HG02870 (cell line): ENCODE data around the gene MACROD2.
"Not testable (repeated sequence)": the region's sequence is repeated elsewhere in the genome, so short reads cannot be mapped to it uniquely, and the experiment has no call there.

ENCODE experiments used
- ATAC-seq: cut with Tn5 transposase; IDR thresholded peaks from one replicate; pipeline ENCODE4 v1.9.1; 2021; ENCODE audit warnings: mild to moderate bottlenecking, moderate library complexity; ENCODE audit not compliant: unreplicated experiment

The MACROD2 gene

DNA sequence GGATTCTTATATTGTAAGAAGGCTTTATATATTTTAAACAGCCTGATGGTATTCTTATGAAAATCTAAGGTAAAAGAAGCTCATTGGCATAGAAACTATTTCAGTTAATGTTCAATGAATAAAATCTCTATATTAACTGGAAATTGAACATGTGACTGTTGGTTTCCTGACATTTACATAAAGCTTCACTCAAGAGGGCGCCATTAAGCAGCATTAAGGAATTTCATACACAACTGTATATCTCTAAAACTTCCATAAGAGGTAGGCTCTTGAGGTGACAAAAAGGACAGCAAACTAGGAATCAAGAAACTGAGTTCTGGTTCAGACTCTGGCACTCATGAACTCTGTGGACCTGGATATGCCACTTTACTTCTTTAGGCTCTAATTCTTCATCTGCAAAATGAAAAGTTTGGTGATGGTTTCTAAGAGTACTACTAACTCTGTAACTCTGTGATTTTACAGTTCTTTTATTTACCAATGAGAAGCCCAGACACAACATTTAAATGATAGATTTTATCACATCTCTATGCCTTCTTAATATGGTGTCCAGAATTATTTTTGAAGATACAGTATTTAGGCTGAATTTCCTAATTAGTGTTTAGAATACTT, 194.6 kb downstream of the MACROD2 start:
- ATAC-seq: no peak

DNA sequence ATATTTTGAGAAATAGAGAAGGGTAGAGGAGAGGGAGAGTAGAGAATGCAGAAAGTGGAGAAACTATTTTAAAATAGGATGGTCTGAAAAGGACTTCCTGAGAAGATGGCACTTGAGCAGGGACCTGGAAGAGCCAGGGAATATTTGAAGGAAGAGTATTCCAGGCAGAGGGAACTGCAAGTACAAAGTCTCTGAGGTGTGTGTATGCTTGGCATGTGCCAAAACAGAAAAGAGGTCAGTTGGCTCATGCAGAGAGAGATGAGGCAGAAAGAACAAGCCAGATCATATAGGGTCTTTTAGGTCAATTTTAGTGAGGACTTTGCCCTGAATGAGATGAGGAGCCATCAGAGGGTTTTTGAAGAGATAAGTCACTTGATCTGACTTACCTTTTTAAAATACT, 196.2 kb downstream of the MACROD2 start:
- ATAC-seq: no peak

DNA sequence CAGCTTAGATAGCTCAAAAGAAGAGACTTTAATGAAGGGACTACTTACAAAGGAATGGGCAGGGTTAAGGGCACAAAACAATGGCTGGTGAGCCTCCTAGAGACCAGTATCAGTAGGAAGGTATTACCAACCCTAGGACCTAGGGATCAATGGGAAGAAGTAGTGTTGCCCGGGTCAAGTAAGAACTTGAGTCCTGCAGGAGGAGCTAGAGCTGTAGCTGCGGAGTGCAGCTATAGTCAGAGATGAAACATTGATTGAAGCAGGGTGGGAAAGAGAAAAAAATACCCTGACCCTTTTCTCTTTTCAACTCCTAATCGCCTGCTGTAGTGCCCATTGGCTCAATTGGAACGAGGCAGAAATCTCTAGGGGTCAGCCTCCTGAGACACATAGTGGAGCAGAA, 198.1 kb downstream of the MACROD2 start:
- ATAC-seq: no peak

DNA sequence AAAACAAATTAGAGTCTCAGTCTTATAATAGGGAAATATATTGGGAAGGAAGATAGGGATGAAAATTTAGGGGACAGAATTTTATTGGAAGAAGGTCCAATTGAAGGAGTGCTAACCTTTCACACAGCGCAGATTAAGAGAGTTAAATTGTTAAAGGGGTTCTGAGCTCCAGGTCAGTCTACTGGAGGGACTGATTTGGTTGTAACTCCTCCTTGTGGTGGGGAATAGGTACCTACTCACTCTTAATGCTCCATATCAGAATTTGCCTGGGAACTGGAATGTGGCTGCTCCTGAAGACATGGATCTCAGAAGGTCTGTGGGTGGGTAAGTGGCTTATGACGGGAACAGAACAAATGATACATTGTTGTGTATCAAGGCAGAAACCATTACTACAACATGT, 198.6 kb downstream of the MACROD2 start:
- ATAC-seq: no peak

DNA sequence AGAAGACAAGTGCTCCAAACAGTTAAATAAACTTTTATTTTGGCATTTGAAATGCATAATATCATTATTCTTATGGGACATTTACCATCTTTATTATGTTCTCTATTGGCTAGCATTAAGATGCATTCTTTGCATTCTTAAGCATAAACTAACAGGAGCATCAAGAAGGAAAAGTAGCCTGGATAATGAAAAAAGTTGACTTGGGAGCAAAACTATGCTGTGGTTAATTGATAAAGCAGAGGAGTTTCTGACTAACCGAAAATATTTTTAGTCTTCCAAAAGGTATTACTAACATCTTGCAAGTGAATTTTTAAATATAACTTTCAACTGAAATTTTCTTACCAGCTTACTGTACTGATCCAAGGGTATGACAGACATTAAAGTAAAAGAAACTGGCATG, 201.8 kb downstream of the MACROD2 start:
- ATAC-seq: no peak

DNA sequence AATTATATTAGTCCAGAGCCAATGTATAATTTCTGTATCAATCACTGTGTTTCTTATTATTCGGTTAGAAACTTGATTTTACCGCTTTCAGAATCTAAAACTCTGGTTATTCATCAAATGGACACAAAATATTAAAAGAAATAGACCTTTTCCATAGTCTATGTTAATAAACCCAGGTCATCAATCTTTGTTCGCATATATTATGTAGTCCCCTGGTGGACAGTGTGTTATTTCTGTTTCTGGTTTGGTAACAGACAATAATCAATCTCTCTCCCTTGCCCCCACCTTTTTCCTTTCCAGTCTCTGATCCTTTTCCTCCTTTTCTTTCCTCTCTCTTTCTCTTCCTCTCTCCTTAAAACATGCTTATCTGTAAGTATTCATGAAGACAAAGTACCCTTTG, 203.1 kb downstream of the MACROD2 start:
- ATAC-seq: no peak

DNA sequence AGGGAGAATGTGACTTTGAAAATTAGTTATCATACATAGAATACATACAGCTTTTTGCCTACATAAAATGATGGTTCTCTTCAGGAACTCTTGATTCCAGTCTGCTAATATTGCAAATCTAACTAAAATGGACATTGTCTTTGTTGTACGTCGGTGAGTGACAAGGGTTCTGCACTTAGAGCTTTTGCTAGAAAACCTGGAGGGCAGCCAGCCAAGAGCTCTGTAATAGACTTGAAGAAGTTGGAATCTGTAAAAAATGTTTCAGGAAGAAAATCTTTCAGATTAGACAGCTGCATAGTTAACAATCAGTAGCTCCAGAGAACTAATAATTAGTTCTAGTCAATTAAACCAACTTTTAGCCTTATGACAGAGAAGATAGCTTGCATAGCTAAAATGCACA, 203.8 kb downstream of the MACROD2 start:
- no peak for ATAC-seq

DNA sequence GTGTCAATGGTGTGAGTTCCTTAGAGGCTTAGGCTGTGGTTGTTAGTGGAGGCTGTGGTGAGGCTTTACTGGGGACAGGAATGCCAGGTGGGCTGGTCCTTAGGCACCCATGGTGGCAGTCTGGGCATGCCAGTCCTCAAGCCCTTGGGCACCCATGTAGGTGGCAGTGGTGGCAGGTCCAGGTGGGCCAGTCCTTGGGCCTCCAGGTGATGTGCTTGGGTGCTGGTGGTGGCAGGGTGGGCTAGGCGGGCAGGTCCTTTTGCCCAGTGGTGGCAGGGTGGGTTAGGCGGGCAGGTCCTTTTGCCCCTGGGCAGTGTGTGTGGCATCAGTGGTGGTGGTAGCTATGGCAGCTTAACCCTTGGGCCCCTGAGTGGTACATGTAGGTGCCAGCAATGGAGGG, 208.3 kb downstream of the MACROD2 start:
- no peak for ATAC-seq

DNA sequence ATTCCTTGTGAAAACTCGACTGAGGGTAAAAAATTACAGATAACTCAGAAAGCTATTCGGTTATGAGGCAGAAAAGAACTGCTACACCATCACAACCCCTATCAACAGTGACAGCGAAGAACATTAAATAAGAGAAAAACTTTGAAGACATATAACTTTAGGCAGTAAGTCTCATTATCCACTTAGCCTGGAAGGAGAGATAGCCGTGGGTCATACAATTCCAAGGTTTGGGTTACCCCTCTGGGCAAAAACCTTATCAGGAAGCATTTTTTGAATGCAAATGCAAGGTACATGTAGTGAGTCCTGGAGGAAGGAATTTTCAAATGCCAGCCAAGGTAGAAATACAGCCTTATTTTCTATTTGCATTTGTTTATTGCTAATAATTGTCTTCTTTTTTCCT, 212.3 kb downstream of the MACROD2 start:
- no peak for ATAC-seq

DNA sequence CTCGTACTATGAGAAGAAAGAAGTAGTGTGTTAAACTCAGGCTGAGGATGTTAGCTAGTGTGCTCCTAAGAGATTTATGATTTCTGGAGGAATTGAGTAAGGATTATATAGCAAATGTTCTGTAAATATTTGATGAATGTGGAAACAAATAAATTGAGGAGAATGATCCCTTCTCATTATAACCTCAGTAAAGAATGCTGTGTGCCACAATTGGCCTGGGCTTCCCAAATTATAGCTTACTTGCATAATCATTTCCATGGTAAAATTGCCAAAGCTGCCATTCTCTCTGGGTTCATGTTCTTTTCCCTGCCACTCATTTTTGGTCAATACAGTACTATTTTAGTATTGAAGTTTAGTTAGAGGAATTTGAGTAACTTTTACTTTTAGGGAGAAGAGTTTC, 213.6 kb downstream of the MACROD2 start:
- no peak for ATAC-seq

DNA sequence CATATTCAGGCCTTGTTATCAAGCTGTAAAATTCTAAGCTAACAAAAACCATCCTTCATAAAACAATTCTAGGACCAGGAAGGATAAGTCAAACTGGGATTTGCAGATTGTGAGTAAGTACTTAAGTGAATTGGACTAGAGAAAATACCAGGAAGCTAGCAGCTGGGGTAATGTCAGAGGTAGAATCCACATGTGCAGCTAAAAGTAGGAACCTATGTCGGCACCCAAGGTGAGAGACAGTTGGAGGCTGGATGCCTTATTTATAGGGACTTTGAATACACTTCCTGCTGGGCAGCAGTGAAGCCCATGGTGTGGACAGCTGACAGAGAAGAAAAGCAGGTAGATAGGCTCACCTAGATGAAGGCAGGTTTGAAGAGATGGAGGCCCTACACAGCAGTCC, 214.8 kb downstream of the MACROD2 start:
- ATAC-seq: no peak

DNA sequence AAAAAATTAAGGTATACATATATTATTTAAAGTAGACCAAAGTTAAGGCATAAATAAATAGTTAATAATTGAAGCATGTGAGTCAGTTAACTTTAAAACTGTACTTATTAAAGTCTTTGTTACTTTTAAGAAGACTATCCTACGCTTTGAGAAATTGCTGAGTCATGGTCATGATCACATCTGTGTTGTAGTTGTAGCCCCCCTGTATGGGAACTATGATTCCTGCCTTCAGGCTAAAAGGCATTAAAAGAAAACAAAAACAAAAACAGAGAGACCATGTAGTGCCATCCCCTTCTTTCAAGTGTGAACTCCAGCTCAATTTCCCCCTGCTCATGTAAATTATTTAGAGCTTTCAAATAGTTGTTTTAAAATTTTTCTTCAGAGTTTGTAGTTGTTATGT, 218.7 kb downstream of the MACROD2 start:
- no peak for ATAC-seq

DNA sequence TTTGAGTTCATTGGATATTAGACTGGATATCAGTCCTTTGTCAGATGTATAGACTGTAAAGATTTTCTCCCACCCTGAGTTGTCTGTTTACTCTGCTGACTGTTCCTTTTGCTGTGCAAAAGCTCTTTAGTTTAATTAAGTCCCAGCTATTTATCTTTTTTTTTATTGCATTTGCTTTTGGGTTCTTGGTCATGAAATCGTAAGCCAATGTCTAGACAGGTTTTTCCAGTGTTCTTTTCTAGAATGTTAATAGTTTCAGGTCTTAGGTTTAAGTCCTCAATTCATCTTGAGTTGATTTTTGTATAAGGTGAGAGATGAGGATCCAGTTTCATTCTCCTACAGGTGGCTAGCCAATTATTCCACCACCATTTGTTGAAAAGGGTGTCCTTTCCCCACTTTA, 220.6 kb downstream of the MACROD2 start:
- ATAC-seq: not testable (repeated sequence)

DNA sequence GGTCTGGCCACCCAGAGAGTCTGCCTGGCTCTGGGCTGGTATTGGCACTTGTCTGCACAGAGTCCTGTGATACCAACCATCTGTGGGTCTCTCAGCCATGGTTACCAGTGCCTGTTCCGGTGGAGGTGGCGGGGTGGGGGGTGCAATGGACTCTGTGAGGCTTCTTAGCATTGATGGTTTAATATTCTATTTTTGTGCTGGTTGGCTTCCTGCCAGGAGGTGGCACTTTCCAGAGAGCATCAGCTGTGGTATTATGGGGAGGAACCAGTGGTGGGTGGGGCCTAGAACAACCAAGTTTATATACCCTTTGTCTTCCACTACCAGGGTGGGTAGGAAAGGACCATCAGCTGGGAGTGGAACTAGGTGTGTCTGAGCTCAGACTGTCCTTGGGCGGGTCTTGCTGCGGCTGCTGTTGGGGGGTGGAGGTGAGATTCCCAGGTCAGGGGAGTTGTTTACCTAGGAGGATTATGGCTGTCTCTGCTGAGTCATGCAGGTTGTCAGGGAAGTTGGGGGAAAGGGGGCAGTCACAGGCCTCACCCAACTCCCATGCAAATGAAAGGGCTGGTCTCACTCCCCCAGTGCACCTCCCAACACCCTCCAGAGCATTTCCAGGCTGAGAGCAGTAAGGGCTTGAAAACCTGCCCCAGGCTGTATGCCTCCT, 224.6 kb downstream of the MACROD2 start:
- no peak for ATAC-seq

DNA sequence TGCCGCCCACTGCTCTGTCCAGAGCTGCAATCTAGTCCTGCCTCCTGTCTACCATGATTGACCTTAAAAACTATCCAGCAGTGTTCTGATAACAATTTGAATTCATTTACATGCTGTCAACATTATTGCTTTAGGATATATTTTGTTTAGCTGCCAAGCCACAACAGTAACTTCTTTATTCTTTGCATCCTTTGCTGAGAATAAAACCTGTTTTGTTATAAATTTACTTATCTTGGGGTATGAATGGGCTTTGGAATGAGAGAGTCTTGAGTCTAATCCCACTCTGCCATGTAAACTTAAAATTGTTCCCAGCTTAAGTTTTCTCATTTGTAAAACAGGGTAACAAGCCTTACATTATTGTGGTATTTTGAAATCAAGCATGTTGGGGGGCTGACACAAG, 225.7 kb downstream of the MACROD2 start:
- ATAC-seq: no peak

DNA sequence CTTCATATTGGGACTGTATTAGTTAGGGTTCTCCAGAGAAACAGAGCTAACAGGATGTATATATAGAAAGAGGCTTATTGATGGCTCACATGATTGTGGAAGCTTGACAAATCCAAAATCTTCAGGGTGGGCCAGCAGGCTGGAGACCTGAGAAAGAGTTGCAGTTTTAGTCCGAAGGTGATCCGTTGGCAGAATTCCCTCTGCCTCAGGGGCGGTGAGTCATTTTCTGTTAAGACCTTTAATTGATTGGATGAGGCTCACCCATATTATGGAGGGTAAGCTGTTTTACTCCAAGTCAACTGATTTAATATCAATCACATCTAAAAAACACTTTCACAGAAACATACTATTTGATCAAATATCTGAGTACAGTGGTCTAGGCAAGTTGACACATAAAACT, 228.5 kb downstream of the MACROD2 start:
- ATAC-seq: no peak

DNA sequence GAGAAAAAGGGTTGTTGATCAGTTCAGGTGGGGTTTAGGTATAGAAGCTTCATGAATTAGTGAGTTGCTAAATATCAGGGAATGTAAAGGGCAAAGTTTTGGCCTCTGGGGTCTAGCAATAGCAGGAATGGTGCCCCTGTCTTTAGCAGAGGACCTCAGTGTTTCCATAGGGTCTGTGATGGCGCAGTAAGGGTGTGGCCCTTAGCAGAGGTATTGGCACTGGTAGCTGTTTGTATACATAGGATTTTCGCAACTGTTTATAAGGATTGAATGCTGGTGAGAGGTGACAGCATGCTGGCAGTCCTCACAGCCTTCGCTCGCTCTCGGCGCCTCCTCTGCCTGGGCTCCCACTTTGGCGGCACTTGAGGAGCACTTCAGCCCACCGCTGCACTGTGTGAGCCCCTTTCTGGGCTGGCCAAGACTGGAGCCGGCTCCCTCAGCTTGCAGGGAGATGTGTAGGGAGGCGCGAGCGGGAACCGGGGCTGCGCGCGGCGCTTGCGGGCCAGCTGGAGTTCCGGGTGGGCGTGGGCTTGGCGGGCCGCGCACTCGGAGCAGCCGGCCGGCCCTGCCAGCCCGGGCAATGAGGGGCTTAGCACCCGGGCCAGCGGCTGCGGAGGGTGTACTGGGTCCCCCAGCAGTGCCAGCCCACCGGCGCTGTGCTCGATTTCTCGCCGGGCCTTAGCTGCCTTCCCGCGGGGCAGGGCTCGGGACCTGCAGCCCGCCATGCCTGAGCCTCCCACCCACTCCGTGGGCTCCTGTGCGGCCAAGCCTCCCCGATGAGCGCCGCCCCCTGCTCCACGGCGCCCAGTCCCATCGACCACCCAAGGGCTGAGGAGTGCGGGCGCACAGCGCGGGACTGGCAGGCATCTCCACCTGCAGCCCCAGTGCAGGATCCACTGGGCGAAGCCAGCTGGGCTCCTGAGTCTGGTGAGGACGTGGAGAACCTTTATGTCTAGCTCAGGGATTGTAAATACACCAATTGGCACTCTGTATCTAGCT, 231.0 kb downstream of the MACROD2 start:
- not testable (repeated sequence) for ATAC-seq

DNA sequence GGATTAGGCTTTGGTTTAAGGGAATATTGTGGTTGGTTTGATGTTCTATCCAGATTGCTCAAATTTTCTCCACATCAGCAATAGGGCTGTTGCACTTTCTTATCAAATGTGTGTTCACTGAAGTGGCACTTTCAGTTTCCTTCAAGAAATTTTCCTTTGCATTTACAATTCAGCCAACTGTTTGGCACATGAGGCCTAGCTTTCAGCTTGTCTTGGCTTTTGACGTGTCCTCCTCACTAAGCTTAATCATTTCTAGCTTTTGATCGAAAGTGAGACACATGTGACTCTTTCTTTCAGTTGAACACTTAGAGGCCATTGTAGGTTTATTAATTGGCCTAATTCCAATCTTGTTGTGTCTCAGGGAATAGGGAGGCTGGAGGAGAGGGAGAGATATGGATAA, 237.3 kb downstream of the MACROD2 start:
- no peak for ATAC-seq

DNA sequence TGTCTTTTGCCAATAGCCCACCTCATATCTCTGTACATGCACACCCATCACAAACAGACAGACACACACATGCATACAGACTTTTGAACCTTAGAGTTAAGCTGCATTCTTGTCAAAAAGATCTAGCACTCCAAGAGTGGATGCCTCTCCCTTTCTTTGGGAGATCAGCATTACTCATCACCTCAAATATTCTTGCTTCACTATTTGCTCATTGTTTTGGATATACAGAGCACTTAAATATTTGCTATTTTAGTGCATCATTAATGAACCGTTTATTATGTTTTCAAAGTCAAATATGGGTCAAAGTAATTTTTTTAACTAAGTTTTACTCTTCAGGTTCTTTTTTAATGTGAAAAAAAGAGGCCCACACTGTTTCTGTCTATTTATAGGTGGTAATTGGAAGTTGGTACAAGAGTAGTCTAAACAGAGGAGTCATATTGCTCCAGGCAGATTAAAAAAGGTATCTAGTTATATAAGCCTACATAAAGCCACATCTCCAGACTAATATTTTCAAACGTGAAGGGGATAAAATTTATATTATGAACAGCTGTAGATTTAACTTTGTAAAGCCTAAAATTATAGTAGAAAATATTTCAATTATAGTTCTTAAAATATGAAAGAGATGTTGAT, 239.5 kb downstream of the MACROD2 start:
- ATAC-seq: no peak

DNA sequence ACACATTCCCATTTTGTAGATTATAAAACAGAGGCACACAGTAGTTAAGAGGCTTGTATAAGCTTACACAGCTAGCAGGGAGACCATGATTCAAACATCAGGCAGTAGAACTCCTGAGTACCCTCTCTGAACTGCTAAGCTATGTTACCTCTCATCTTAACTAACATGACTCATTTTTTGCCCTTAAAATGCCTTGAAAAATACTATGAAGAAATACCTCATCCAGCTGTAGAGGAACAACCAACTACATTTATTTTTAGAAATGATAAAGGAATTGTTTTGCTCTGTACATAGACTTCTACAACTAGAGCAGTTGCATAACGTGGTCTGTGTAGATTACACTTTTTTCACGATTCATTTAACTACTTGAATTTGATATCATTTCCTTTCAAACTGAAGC, 240.0 kb downstream of the MACROD2 start:
- ATAC-seq: no peak

DNA sequence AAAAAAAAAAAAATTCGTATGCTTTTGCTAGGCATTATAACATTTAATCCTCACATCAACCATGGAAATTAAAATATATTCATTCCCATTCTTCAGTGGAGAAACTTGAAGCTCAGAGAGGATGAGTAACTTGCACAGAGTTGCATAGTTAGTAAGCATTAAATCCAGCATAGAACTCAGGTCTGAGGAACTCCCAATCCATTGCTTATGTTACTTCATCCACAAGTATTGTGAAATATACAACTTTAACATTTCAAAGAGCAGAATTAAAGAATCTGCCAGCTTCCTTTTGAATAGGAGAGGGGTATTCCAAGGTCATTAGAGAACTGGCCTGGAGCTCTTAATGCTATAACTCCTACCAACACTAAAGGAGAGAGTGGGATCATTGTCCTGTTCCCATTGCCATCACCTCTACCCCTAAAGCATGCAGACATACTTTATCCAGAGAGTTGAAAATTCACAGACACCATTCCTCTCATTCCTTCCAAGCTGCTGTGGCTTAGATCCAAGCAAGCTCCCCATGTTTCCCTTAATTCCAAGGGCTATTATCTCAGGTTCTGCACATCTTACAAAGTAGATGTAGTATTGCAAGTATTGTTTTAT, 250.2 kb downstream of the MACROD2 start:
- no peak for ATAC-seq
